ENCODE measurements around the gene TSC2.
"Not testable (repeated sequence)": the region's sequence is repeated elsewhere in the genome, so short reads cannot be mapped to it uniquely, and the experiment has no call there.

DNA sequence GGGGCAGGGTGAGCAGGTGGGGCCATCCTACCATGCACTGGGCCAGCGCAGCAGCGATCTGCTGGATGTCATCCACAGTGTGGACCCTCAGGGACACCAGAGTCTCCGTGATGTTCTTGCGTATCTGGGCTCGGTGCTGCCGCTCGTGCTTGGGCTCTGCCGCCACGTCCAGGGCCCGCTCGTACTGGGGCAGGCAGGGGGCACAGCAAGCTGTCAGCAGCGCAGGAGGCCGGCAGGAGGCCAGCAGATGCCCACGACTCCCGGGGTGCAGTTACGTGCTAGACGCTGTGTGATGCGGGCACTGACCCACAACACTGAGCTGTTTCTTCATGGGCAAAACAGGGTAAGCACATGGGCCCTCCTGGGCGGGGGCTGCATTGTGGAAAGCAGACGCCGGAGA is 57.5 kb downstream of the TSC2 start:
- TF ChIP-seq EZH2 (IDR thresholded peaks at IDR 0.05; ENCODE audit: low read length, missing control alignments), result not testable (repeated sequence)
- TF ChIP-seq, protein P1, sequence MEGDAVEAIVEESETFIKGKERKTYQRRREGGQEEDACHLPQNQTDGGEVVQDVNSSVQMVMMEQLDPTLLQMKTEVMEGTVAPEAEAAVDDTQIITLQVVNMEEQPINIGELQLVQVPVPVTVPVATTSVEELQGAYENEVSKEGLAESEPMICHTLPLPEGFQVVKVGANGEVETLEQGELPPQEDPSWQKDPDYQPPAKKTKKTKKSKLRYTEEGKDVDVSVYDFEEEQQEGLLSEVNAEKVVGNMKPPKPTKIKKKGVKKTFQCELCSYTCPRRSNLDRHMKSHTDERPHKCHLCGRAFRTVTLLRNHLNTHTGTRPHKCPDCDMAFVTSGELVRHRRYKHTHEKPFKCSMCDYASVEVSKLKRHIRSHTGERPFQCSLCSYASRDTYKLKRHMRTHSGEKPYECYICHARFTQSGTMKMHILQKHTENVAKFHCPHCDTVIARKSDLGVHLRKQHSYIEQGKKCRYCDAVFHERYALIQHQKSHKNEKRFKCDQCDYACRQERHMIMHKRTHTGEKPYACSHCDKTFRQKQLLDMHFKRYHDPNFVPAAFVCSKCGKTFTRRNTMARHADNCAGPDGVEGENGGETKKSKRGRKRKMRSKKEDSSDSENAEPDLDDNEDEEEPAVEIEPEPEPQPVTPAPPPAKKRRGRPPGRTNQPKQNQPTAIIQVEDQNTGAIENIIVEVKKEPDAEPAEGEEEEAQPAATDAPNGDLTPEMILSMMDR (conservative IDR thresholded peaks at IDR 0.05 in 1 of 2, IDR thresholded peaks at IDR 0.05 in 1 of 2; ENCODE audit: low read depth in 1 of 2, low read length in 2 of 2), result not testable (repeated sequence)
